ENCODE results near the gene DICER1.

GRCh38 chr14:95137804-95138167 is 19.5 kb downstream of the DICER1 start:
- TF ChIP-seq ARNTL (CRISPR knock-in tag; IDR thresholded peaks at IDR 0.05; ENCODE audit: borderline replicate concordance, low read depth) (no peak), ISL1 (CRISPR knock-in tag; IDR thresholded peaks at IDR 0.05) (no peak), ZC3H10 (CRISPR knock-in tag; IDR thresholded peaks at IDR 0.05) (no peak), POU6F1 (CRISPR knock-in tag; IDR thresholded peaks at IDR 0.05; ENCODE audit: borderline replicate concordance, low read depth) (no peak), TOX (CRISPR knock-in tag; IDR thresholded peaks at IDR 0.05; ENCODE audit: borderline replicate concordance) (no peak), ZFP3 (CRISPR knock-in tag; IDR thresholded peaks at IDR 0.05) (no peak), ZNF70 (CRISPR knock-in tag; IDR thresholded peaks at IDR 0.05) (no peak)
- TF ChIP-seq, protein P1, sequence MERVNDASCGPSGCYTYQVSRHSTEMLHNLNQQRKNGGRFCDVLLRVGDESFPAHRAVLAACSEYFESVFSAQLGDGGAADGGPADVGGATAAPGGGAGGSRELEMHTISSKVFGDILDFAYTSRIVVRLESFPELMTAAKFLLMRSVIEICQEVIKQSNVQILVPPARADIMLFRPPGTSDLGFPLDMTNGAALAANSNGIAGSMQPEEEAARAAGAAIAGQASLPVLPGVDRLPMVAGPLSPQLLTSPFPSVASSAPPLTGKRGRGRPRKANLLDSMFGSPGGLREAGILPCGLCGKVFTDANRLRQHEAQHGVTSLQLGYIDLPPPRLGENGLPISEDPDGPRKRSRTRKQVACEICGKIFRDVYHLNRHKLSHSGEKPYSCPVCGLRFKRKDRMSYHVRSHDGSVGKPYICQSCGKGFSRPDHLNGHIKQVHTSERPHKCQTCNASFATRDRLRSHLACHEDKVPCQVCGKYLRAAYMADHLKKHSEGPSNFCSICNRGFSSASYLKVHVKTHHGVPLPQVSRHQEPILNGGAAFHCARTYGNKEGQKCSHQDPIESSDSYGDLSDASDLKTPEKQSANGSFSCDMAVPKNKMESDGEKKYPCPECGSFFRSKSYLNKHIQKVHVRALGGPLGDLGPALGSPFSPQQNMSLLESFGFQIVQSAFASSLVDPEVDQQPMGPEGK (CRISPR knock-in tag; IDR thresholded peaks at IDR 0.05; ENCODE audit: borderline replicate concordance): no peak
- TF ChIP-seq, protein P2, sequence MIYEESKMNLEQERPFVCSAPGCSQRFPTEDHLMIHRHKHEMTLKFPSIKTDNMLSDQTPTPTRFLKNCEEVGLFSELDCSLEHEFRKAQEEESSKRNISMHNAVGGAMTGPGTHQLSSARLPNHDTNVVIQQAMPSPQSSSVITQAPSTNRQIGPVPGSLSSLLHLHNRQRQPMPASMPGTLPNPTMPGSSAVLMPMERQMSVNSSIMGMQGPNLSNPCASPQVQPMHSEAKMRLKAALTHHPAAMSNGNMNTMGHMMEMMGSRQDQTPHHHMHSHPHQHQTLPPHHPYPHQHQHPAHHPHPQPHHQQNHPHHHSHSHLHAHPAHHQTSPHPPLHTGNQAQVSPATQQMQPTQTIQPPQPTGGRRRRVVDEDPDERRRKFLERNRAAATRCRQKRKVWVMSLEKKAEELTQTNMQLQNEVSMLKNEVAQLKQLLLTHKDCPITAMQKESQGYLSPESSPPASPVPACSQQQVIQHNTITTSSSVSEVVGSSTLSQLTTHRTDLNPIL (CRISPR knock-in tag; IDR thresholded peaks at IDR 0.05; ENCODE audit: low read depth): no peak

Measured in SK-N-SH treated with all-trans-retinoic acid at 6 μM for 48 hours (cell line).